HepG2 (cell line): Measurements from ENCODE around the gene GALNTL6. TPM values are rescaled to one million over a fixed set of nuclear protein-coding genes. Genes with fewer than 3 reads are reported as not detected.

ENCODE experiments used
- ATAC-seq: fragments of 200-7000 bp; cut with Tn5 transposase; 3 replicates; pipeline ENCODE4 v1.9.1; 2020; ENCODE audit warnings: mild to moderate bottlenecking, moderate library complexity
- BruUV-seq: library from RNA; stranded (reverse); fragments of 400-500 nt; replicated peaks from 2 replicates; lab custom pipeline; 2021; lab: Mats Ljungman, UMichigan
- CTCF ChIA-PET: fragments of 300-600 bp; formaldehyde crosslinking; extraction: SDS; loops from one replicate; lab custom pipeline; 2021; ENCODE audit warnings: low total read pairs, inconsistent platforms, low intra/inter-chr PET ratio; lab: Yijun Ruan, JAX
- POLR2A ChIA-PET: fragments of 350-600 bp; sonication (Branson Sonifier 250); formaldehyde crosslinking; loops from one replicate; lab custom pipeline; 2020; ENCODE audit warnings: antibody characterized with exemption, inconsistent platforms; lab: Yijun Ruan, JAX
- DNase-seq: peaks from one replicate; pipeline ENCODE4 v3.0.0-alpha.2; 2015; ENCODE audit warnings: low spot score
- FAIRE-seq: peaks from 3 replicates; lab custom pipeline; 2011; peaks lifted over from hg19 to GRCh38; lab: Jason Lieb, UNC
- H2AFZ ChIP-seq: one replicate; pipeline ENCODE4 v1.6.1; 2011; ENCODE audit warnings: low read length, inconsistent platforms
- H3K27ac ChIP-seq: fragments of 300-600 bp; 3 replicates; pipeline ENCODE4 v1.8.0; 2011; ENCODE audit warnings: mixed run types, mild to moderate bottlenecking, mixed read lengths, low read length, inconsistent platforms; ENCODE audit not compliant: insufficient read depth; ENCODE audit errors: extremely low read length
- H3K27me3 ChIP-seq, 2 experiments: fragments of 200-600 bp in 1 of 2; 2 replicates in 1 of 2; 3 replicates in 1 of 2; pipeline versions ENCODE4 v1.6.0 to v1.8.0; 2011; ENCODE audit warnings: low read length in 2 of 2, mild to moderate bottlenecking in 2 of 2, moderate library complexity in 2 of 2, inconsistent platforms in 1 of 2; ENCODE audit not compliant: insufficient read depth in 2 of 2, control insufficient read depth in 1 of 2
- H3K36me3 ChIP-seq, 2 experiments: fragments of 200-600 bp in 1 of 2; replicated peaks in 1 of 2; 2 replicates in 1 of 2; 3 replicates in 1 of 2; pipeline versions ENCODE4 v1.5.1 to v1.8.0; 2011; ENCODE audit warnings: low read length in 2 of 2, inconsistent platforms in 1 of 2; ENCODE audit not compliant: insufficient read depth in 2 of 2, control insufficient read depth in 1 of 2
- H3K4me1 ChIP-seq: 2 replicates; pipeline ENCODE4 v1.5.1; 2012; ENCODE audit warnings: low read length, inconsistent platforms; ENCODE audit not compliant: insufficient read depth
- H3K4me2 ChIP-seq: 2 replicates; pipeline ENCODE4 v1.6.0; 2011; ENCODE audit warnings: low read depth, low read length, inconsistent platforms
- H3K4me3 ChIP-seq, 3 experiments: fragments of 200-600 bp in 1 of 3; sonication (generic), shearing (Covaris generic) in 1 of 3; replicated peaks in 1 of 3; 2 replicates each; pipeline ENCODE4 v1.5.1; 2011 to 2016; ENCODE audit warnings: low read length in 3 of 3, inconsistent platforms in 2 of 3, low read depth in 2 of 3, mild to moderate bottlenecking in 2 of 3, control low read depth in 1 of 3, mixed read lengths in 1 of 3; ENCODE audit not compliant: insufficient read depth in 1 of 3
- H3K79me2 ChIP-seq: one replicate; pipeline ENCODE4 v1.6.1; 2011; ENCODE audit warnings: low read length, inconsistent platforms; ENCODE audit not compliant: insufficient read depth
- H3K9ac ChIP-seq: 2 replicates; pipeline ENCODE4 v1.6.0; 2011; ENCODE audit warnings: mild to moderate bottlenecking, low read depth, low read length, inconsistent platforms; ENCODE audit not compliant: insufficient read depth
- H3K9me3 ChIP-seq: 2 replicates; pipeline ENCODE4 v1.5.1; 2012; ENCODE audit warnings: mild to moderate bottlenecking, low read length
- H4K20me1 ChIP-seq: 2 replicates; pipeline ENCODE4 v1.6.0; 2011; ENCODE audit warnings: inconsistent platforms, mild to moderate bottlenecking, low read length, moderate library complexity; ENCODE audit not compliant: insufficient read depth
- AHDC1 ChIP-seq: sonication (generic); formaldehyde crosslinking; IDR thresholded peaks from 2 replicates; pipeline ENCODE4 v1.5.1; 2020; ENCODE audit warnings: mild to moderate bottlenecking, missing genetic modification reagents, borderline replicate concordance
- CERS6 ChIP-seq: sonication (generic); formaldehyde crosslinking; IDR thresholded peaks from 2 replicates; pipeline ENCODE4 v1.5.0; 2020; ENCODE audit warnings: missing genetic modification reagents
- TAF1 ChIP-seq: sonication (generic); formaldehyde crosslinking; IDR thresholded peaks from 2 replicates; pipeline ENCODE4 v1.4.0; 2020; ENCODE audit warnings: missing genetic modification reagents
- ZNF160 ChIP-seq: sonication (generic); formaldehyde crosslinking; IDR thresholded peaks from 2 replicates; pipeline ENCODE4 v1.8.0; 2022; ENCODE audit warnings: mild to moderate bottlenecking, inconsistent platforms, missing genetic modification reagents
- ZNF230 ChIP-seq: sonication (generic); formaldehyde crosslinking; IDR thresholded peaks from 2 replicates; pipeline ENCODE4 v1.4.0; 2020; ENCODE audit warnings: mild to moderate bottlenecking, missing genetic modification reagents
- ZNF362 ChIP-seq: sonication (generic); formaldehyde crosslinking; IDR thresholded peaks from 2 replicates; pipeline ENCODE4 v1.4.0; 2020; ENCODE audit warnings: missing genetic modification reagents, mild to moderate bottlenecking, borderline replicate concordance
- WGBS: methylation state at CpG from one replicate; pipeline ENCODE4 v1.1.6; 2017; ENCODE audit warnings: low lambda C conversion rate; 5-methylcytosine and 5-hydroxymethylcytosine counted together
- in situ Hi-C: cut with HindIII; loops from 2 replicates; pipeline ENCODE4 v1.10.0; 2017; ENCODE audit warnings: low pct_unique_long_range_greater_than_20kb; ENCODE audit not compliant: extremely low pct_ligation_motif_present
- intact Hi-C: fragments of 100-400 bp; cut with micrococcal nuclease; formaldehyde crosslinking; loops from one replicate; pipeline ENCODE4 v1.10.0; 2022; ENCODE audit not compliant: unreplicated experiment
- polyA plus RNA-seq, 8 experiments: library from polyadenylated mRNA; depleted of rRNA in 3 of 8; stranded (reverse) in 7 of 8; unstranded in 1 of 8; fragments of >200 nt; fragmentation: Illumina TruSeq in 4 of 8; extraction: Trizol in 4 of 8; gene quantifications; 2 replicates each; pipeline versions ENCODE4 v1.2.1 to v1.2.3, GENCODE V29; 2011 to 2016; ENCODE audit warnings: low read depth in 4 of 8, missing spikeins in 1 of 8, mixed read lengths in 1 of 8; ENCODE audit not compliant: insufficient read depth in 1 of 8
- total RNA-seq, 5 experiments: library from RNA; depleted of rRNA; stranded (reverse); fragments of >200 nt; fragmentation: Illumina TruSeq; extraction: Trizol; gene quantifications; 2 replicates each; pipeline ENCODE4 v1.2.3, GENCODE V29; 2016; ENCODE audit warnings: low read depth in 1 of 5

The GALNTL6 gene
- total and polyA plus RNA-seq, 2 of the 13 experiments (the other 11 are each of a cell fraction or from before 2014, with no cell fraction given): not detected

GRCh38 chr4:172692701-172693100 lies 879.5 kb downstream of the GALNTL6 start (continued):
- TF ChIP-seq ZNF160 (CRISPR knock-in tag): no peak
- TF ChIP-seq ZNF230 (CRISPR knock-in tag): no peak
- no peak for TF ChIP-seq TAF1
- no peak for TF ChIP-seq ZNF362 (CRISPR knock-in tag)
- TF ChIP-seq CERS6: no peak

- Histone ChIP-seq H2AFZ (no peak overlapping the region), H3K9me3 (peaks cover 71% of the 10 kb centered on the region), H3K4me3 (no peak overlapping the region), H3K9ac (no peak overlapping the region), H3K79me2 (no peaks in the 10 kb centered on the region), H3K27ac (no peak overlapping the region), H4K20me1 (no peaks in the 10 kb centered on the region), H3K27me3 (no peaks in the 10 kb centered on the region), H3K36me3 (no peaks in the 10 kb centered on the region), H3K4me2 (no peak overlapping the region), H3K4me1 (no peaks in the 10 kb centered on the region)
- WGBS: 1% methylated on average over 4 of the region's 4 CpGs
- no peak for ATAC-seq
- in situ Hi-C loops: no loop called here
- ChIA-PET POLR2A (no interaction called here), CTCF (no interaction called here)
- intact Hi-C loops: no loop called here
- no TSS peak for BruUV-seq
- no peak for DNase-seq
- no peak for FAIRE-seq
- TF ChIP-seq AHDC1 (CRISPR knock-in tag): no peak
Observed at GRCh38 chr4:172698256-172698655, 885.1 kb downstream of the GALNTL6 start.
